Liver (tissue), 9 donors: Measurements from ENCODE around the gene DCST2. TPM values are rescaled to one million over a fixed set of nuclear protein-coding genes. Genes with fewer than 3 reads are reported as not detected.
A peak's percentile ranks its signal among the peaks of the same experiment; 100 is the strongest.

Experiments used
- DNase-seq: peaks from one replicate; pipeline ENCODE4 v3.0.0-alpha.2; 2017; ENCODE audit warnings: low spot score
- H3K27ac ChIP-seq, 2 donors: one replicate each; pipeline ENCODE4 v1.7.0; 2013; ENCODE audit warnings: inconsistent platforms in 2 of 2, low read length in 2 of 2, control low read depth in 1 of 2, low read depth in 1 of 2, mild to moderate bottlenecking in 1 of 2
- H3K27me3 ChIP-seq, 4 donors: one replicate each; pipeline versions ENCODE4 v1.6.1 to v1.7.0; 2013; ENCODE audit warnings: low read length in 3 of 4, inconsistent platforms in 1 of 4, mild to moderate bottlenecking in 1 of 4, moderate library complexity in 1 of 4; ENCODE audit not compliant: control insufficient read depth in 4 of 4, insufficient read depth in 4 of 4
- H3K36me3 ChIP-seq, 4 donors: one replicate each; pipeline versions ENCODE4 v1.6.1 to v1.7.0; 2013; ENCODE audit warnings: low read length in 3 of 4, mild to moderate bottlenecking in 3 of 4, low read depth in 1 of 4, moderate library complexity in 1 of 4; ENCODE audit not compliant: control insufficient read depth in 4 of 4, insufficient read depth in 3 of 4
- H3K4me1 ChIP-seq, 4 donors: one replicate each; pipeline versions ENCODE4 v1.6.1 to v1.7.0; 2013; ENCODE audit warnings: low read length in 3 of 4, mild to moderate bottlenecking in 3 of 4, moderate library complexity in 1 of 4; ENCODE audit not compliant: control insufficient read depth in 4 of 4, insufficient read depth in 4 of 4
- H3K4me3 ChIP-seq, 3 donors: one replicate each; pipeline versions ENCODE4 v1.6.1 to v1.7.0; 2013; ENCODE audit warnings: low read length in 3 of 3, control low read depth in 1 of 3, low read depth in 1 of 3, mild to moderate bottlenecking in 1 of 3
- H3K9ac ChIP-seq, 2 donors: one replicate each; pipeline ENCODE4 v1.7.0; 2013; ENCODE audit warnings: low read length in 2 of 2, mild to moderate bottlenecking in 2 of 2, moderate library complexity in 2 of 2, control low read depth in 1 of 2, low read depth in 1 of 2
- H3K9me3 ChIP-seq, 4 donors: one replicate each; pipeline versions ENCODE4 v1.6.1 to v1.7.0; 2013; ENCODE audit warnings: low read length in 3 of 4; ENCODE audit not compliant: control insufficient read depth in 4 of 4
- EGR1 ChIP-seq, 2 donors: IDR thresholded peaks; 2 replicates each; pipeline ENCODE4 v1.6.1; 2016 to 2018; ENCODE audit warnings: antibody characterized with exemption in 2 of 2, low read depth in 2 of 2
- FOXA1 ChIP-seq: IDR thresholded peaks from 2 replicates; pipeline ENCODE4 v1.6.1; 2016; ENCODE audit warnings: antibody characterized with exemption
- FOXA2 ChIP-seq: IDR thresholded peaks from 2 replicates; pipeline ENCODE4 v1.6.1; 2016; ENCODE audit warnings: antibody characterized with exemption
- HNF4A ChIP-seq, 2 donors: conservative IDR thresholded peaks; 2 replicates each; pipeline ENCODE4 v1.6.1; 2016; ENCODE audit warnings: antibody characterized with exemption in 2 of 2, mild to moderate bottlenecking in 2 of 2
- HNF4G ChIP-seq: IDR thresholded peaks from 2 replicates; pipeline ENCODE4 v1.6.1; 2016; ENCODE audit warnings: antibody characterized with exemption
- JUND ChIP-seq, 2 donors: IDR thresholded peaks; 2 replicates each; pipeline ENCODE4 v1.6.1; 2016; ENCODE audit warnings: antibody characterized with exemption in 2 of 2
- NR2F2 ChIP-seq: IDR thresholded peaks from 2 replicates; pipeline ENCODE4 v1.6.1; 2016; ENCODE audit warnings: antibody characterized with exemption
- RAD21 ChIP-seq, 2 donors: IDR thresholded peaks; 2 replicates each; pipeline ENCODE4 v1.6.1; 2016; ENCODE audit warnings: antibody characterized with exemption in 2 of 2, mild to moderate bottlenecking in 2 of 2
- RXRA ChIP-seq, 2 donors: IDR thresholded peaks; 2 replicates each; pipeline ENCODE4 v1.6.1; 2017 to 2018; ENCODE audit warnings: antibody characterized with exemption in 2 of 2, mild to moderate bottlenecking in 1 of 2
- SP1 ChIP-seq: IDR thresholded peaks from 2 replicates; pipeline ENCODE4 v1.6.1; 2018; ENCODE audit warnings: antibody characterized with exemption, mild to moderate bottlenecking
- TAF1 ChIP-seq: conservative IDR thresholded peaks from 2 replicates; pipeline ENCODE4 v1.6.1; 2016; ENCODE audit warnings: antibody characterized with exemption, mild to moderate bottlenecking
- YY1 ChIP-seq: IDR thresholded peaks from 2 replicates; pipeline ENCODE4 v1.6.1; 2016; ENCODE audit warnings: antibody characterized with exemption, mild to moderate bottlenecking
- WGBS: extraction: QIAGEN DNeasy Blood & Tissue Kit; methylation state at CpG from one replicate; pipeline ENCODE4 v1.1.7; 2013; 5-methylcytosine and 5-hydroxymethylcytosine counted together
- polyA plus RNA-seq, 2 donors: library from polyadenylated mRNA; stranded (reverse) in 1 of 2; unstranded in 1 of 2; fragments of 200-250 nt in 1 of 2; fragments of >200 nt in 1 of 2; fragmentation: Nextera tagmentation in 1 of 2; extraction: Ambion mirVana in 1 of 2; gene quantifications; one replicate each; pipeline versions ENCODE4 v1.2.1 to v1.2.3, GENCODE V29; 2013 to 2015
- total RNA-seq, 2 donors: library from RNA; depleted of rRNA; stranded (reverse); fragments of >200 nt; gene quantifications; one replicate each; pipeline ENCODE4 v1.2.3, GENCODE V29; 2014
- TF ChIP-seq, protein P1 (sequence below): IDR thresholded peaks from 2 replicates; pipeline ENCODE4 v1.6.1; 2016; ENCODE audit warnings: antibody characterized with exemption
- TF ChIP-seq, protein P2 (sequence below): IDR thresholded peaks from 2 replicates; pipeline ENCODE4 v1.6.1; 2016; ENCODE audit warnings: antibody characterized with exemption
- TF ChIP-seq, protein P3 (sequence below): IDR thresholded peaks from 2 replicates; pipeline ENCODE4 v1.6.1; 2016; ENCODE audit warnings: antibody characterized with exemption
- TF ChIP-seq, protein P4 (sequence below): IDR thresholded peaks from 2 replicates; pipeline ENCODE4 v1.6.1; 2016; ENCODE audit warnings: antibody characterized with exemption, mild to moderate bottlenecking
- donor health status: healthy.
- donor health status: healthy.
- donor health status: healthy.
- donor health status: healthy.
- donor health status: healthy.

The DCST2 gene
- total and polyA plus RNA-seq, 4 donors: 0.25 to 0.53 (median 0.27) TPM; not detected in 1

DNA sequence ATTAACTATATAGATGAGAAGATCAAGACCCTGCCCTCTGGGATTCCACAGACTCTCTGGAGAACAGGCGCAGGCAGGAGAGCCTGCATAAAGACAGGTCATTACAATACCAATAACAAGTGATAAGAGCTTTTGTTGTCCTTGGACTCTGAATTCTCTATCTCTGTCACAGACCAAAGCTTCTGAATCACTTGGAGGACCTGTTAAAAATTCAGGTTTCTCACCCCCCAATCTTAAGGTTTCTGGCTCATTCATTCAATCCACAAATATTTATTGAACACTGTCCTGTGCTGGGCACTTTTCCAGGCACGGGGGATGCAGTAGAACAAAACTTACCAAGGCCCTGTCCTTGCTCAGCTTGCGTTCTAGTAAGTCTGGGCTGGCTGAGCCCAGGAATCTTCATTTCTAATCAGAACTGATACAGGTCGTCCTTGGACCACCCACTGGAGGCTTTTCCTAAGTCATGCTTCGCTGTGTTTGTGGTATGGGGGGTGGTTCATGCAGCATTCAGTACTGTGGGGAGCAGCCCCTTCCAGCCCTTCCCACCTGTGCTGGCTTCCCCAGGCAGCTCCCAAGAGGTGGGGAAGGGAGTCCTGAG lies 31.4 kb upstream of the DCST2 start:
- Histone ChIP-seq H3K4me1 (peaks cover 7 to 36% (median 30%) of the 10 kb centered on the region in 4 donors), H3K9ac (no peak overlapping the region), H3K27ac (no peak overlapping the region), H3K27me3 (no peaks in the 10 kb centered on the region), H3K4me3 (no peak overlapping the region), H3K9me3 (no peaks in the 10 kb centered on the region), H3K36me3 (no peaks in the 10 kb centered on the region)
- WGBS: 58% methylated on average over 5 of the region's 5 CpGs
- no peak for TF ChIP-seq EGR1 (IDR thresholded peaks at IDR 0.05; ENCODE audit: low read depth in 2 of 2)
- TF ChIP-seq NR2F2: no peak
- TF ChIP-seq, protein P1, sequence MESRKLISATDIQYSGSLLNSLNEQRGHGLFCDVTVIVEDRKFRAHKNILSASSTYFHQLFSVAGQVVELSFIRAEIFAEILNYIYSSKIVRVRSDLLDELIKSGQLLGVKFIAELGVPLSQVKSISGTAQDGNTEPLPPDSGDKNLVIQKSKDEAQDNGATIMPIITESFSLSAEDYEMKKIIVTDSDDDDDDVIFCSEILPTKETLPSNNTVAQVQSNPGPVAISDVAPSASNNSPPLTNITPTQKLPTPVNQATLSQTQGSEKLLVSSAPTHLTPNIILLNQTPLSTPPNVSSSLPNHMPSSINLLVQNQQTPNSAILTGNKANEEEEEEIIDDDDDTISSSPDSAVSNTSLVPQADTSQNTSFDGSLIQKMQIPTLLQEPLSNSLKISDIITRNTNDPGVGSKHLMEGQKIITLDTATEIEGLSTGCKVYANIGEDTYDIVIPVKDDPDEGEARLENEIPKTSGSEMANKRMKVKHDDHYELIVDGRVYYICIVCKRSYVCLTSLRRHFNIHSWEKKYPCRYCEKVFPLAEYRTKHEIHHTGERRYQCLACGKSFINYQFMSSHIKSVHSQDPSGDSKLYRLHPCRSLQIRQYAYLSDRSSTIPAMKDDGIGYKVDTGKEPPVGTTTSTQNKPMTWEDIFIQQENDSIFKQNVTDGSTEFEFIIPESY: no peak
- peak in 1 of 2 donors; percentile 24 for TF ChIP-seq HNF4A (conservative IDR thresholded peaks at IDR 0.05)
- no peak for TF ChIP-seq SP1
- DNase-seq: no peak

DNA sequence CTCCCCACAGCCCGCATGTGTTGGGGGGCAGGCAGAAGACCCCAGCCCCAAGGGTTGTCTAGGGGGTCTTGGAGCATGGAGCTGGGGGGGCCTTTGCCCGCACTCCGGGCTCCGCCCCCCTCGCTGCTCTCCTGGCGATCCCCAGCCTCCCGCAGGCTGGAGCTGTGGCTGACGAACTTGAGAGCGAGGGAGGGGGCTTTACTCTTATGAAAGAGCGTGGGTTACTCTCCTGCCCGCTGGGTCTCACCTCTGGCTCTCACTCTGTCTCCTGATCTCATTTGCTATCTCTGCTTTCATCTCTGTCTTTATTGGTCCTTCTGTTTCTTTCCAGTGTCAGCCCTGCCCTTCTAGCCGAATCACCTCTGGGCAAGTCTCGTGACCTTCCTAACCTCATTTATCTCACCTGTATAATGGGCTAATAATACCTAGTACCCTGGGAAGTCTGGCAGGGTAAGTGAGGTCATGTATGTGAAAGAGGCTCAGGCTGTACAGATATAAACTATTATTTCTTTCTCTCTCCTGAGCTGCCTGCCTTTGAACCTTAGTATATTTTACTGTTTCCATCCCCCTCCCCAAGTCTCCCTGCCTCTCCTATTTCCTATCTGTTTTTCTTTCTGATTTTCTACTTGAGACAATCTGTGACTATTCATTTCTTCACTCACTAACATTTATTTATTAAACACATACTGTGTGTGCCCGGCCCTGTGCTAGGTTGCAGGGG lies 30.7 kb upstream of the DCST2 start:
- Histone ChIP-seq H3K27ac (peak overlapping the region in 1 of 2 donors; percentile 76), H3K9ac (no peak overlapping the region), H3K4me3 (peak overlapping the region in 2 of 3 donors; percentile 71 to 86), H3K36me3 (no peaks in the 10 kb centered on the region), H3K27me3 (no peaks in the 10 kb centered on the region), H3K4me1 (peaks cover 7 to 36% (median 30%) of the 10 kb centered on the region in 4 donors), H3K9me3 (no peaks in the 10 kb centered on the region)
- TF ChIP-seq HNF4A (conservative IDR thresholded peaks at IDR 0.05) (no peak), SP1 (no peak), FOXA2 (no peak), FOXA1 (no peak), HNF4G (no peak), RXRA (IDR thresholded peaks at IDR 0.05) (no peak), JUND (IDR thresholded peaks at IDR 0.05) (no peak)
- TF ChIP-seq, protein P2, sequence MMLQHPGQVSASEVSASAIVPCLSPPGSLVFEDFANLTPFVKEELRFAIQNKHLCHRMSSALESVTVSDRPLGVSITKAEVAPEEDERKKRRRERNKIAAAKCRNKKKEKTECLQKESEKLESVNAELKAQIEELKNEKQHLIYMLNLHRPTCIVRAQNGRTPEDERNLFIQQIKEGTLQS: no peak
- TF ChIP-seq, protein P3, sequence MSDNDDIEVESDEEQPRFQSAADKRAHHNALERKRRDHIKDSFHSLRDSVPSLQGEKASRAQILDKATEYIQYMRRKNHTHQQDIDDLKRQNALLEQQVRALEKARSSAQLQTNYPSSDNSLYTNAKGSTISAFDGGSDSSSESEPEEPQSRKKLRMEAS: no peak
- DNase-seq: no peak
- 10% methylated on average over 14 of the region's 14 CpGs for WGBS

DNA sequence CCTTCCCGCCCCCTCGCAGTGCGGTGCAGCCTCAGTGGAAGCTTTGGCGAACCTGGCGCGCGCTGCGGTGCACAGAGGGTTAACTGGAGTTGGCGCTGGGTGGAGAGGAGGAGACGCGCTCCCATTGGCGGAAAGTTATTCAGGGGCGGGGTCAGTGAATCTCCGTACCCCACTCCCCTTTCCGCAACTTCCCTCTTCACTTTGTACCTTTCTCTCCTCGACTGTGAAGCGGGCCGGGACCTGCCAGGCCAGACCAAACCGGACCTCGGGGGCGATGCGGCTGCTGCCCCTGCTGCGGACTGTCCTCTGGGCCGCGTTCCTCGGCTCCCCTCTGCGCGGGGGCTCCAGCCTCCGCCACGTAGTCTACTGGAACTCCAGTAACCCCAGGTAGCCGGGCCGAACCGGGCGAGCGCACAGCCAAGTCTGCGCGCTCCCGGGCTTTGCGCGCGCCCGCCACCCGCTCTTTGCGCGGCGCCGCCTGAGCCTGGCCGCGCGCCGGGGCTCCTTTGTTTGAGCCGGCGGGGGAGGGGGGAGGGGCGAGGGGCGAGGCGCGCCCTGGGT lies 30.0 kb upstream of the DCST2 start, which contains the start of gene EFNA4:
Gene EFNA4, plus strand, starts transcription at position 191 of the 561 bp plus-strand sequence. Its CDS starts 84 bp downstream, at position 275.
- TF ChIP-seq YY1 (no peak), RAD21 (IDR thresholded peaks at IDR 0.05) (peak in 1 of 2 donors; percentile 35), RXRA (IDR thresholded peaks at IDR 0.05) (peak in 1 of 2 donors; percentile 59), FOXA2 (no peak), NR2F2 (no peak), JUND (IDR thresholded peaks at IDR 0.05) (no peak), TAF1 (no peak), HNF4G (no peak), SP1 (peak; percentile 50)
- TF ChIP-seq, protein P2: no peak
- TF ChIP-seq, protein P3: no peak
- TF ChIP-seq, protein P4, sequence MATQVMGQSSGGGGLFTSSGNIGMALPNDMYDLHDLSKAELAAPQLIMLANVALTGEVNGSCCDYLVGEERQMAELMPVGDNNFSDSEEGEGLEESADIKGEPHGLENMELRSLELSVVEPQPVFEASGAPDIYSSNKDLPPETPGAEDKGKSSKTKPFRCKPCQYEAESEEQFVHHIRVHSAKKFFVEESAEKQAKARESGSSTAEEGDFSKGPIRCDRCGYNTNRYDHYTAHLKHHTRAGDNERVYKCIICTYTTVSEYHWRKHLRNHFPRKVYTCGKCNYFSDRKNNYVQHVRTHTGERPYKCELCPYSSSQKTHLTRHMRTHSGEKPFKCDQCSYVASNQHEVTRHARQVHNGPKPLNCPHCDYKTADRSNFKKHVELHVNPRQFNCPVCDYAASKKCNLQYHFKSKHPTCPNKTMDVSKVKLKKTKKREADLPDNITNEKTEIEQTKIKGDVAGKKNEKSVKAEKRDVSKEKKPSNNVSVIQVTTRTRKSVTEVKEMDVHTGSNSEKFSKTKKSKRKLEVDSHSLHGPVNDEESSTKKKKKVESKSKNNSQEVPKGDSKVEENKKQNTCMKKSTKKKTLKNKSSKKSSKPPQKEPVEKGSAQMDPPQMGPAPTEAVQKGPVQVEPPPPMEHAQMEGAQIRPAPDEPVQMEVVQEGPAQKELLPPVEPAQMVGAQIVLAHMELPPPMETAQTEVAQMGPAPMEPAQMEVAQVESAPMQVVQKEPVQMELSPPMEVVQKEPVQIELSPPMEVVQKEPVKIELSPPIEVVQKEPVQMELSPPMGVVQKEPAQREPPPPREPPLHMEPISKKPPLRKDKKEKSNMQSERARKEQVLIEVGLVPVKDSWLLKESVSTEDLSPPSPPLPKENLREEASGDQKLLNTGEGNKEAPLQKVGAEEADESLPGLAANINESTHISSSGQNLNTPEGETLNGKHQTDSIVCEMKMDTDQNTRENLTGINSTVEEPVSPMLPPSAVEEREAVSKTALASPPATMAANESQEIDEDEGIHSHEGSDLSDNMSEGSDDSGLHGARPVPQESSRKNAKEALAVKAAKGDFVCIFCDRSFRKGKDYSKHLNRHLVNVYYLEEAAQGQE: no peak
- H3K27me3 ChIP-seq: no peaks in the 10 kb centered on the region
- WGBS: under 1% methylated on average over 57 of the region's 57 CpGs
- H3K4me1 ChIP-seq: peaks cover 7 to 36% (median 30%) of the 10 kb centered on the region in 4 donors
- H3K27ac ChIP-seq: peak within 1 kb of the TSS; percentile 71 to 76
- peak; percentile 73 for DNase-seq
- H3K36me3 ChIP-seq: peaks cover 0 to under 1% (median 0%) of the 10 kb centered on the region in 4 donors
- H3K9ac ChIP-seq: peak within 1 kb of the TSS in 1 of 2 donors; percentile 58
- H3K4me3 ChIP-seq: peak within 1 kb of the TSS; percentile 70 to 86 (median 71)
- H3K9me3 ChIP-seq: no peaks in the 10 kb centered on the region
